GM21390 (cell line): ENCODE results near the gene SMIM38.
"Not testable (repeated sequence)": the region's sequence is repeated elsewhere in the genome, so short reads cannot be mapped to it uniquely, and the experiment has no call there.

Experiments
- ATAC-seq: cut with Tn5 transposase; IDR thresholded peaks from one replicate; pipeline ENCODE4 v1.9.1; 2021; ENCODE audit not compliant: unreplicated experiment

SMIM38 gene

DNA sequence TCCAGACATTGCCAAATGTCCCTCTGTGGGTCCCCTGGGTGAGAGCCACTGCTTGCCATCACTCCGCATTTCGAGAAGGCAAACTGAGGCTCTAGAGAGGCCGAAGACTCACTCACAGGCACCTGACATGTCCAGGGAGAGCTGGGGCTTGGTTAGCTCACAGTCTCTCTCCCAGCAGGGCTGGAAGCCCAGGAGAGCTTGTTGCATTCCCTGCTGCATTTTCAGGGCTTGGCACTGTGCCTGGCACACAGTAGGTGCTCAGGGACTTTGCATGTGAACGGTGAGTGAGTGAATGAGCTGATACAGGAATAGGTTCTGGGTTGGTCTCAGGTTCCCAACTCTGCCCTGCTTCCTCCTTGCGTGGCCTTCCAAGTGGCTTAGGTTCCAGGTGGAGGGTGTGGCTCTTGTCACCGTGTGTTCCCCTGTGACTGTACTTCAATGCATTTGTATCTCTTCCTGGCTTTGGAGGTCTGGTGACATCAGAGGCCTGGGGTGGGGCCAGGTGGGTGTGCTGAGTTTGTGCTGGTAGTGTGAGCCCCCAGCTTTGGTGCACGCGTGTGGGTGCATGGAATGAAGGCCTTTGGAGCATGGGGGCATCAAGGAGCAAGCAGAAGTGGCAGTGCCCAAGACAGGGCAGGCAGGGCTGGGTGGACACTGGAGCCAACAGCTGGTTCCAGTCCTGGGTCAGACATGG is 18.4 kb upstream of the SMIM38 start:
- ATAC-seq, result no peak

DNA sequence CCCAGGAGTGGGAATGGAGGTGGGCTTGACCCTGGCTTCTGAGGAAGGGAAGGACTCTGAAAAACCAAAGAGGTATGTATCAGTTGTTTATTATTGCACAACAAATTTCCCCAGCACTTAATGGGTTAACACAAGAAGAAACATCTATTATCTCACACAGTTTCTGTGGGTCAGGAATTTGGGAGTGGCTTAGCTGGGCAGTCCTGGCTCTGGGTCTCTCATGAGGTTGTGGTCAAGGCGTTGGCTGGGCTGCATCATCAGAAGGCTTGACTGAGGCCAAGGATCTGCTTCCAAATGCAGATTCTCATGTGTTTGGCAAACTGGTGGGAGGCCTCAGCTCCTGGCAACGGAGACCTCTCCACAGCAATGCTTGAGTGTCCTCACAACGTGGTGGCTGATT is 17.5 kb upstream of the SMIM38 start:
- no peak for ATAC-seq

DNA sequence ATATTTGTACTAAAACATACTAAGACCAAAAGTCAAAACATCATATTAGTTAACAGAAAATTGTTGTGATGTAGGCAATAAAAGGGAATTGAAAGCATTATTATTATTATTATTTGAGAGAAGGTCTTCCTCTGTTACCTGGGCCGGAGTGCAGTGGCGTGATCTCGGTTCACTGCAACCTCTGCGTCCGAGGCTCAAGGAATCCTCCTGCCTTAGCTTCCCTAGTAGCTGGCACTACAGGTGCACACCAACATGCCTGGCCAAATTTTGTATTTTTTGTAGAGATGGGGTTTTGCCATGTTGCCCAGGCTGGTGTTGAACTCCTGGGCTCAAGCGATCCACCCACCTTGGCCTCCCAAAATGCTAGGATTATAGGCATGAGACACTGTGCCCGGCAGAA is 15.6 kb upstream of the SMIM38 start:
- ATAC-seq, result not testable (repeated sequence)

DNA sequence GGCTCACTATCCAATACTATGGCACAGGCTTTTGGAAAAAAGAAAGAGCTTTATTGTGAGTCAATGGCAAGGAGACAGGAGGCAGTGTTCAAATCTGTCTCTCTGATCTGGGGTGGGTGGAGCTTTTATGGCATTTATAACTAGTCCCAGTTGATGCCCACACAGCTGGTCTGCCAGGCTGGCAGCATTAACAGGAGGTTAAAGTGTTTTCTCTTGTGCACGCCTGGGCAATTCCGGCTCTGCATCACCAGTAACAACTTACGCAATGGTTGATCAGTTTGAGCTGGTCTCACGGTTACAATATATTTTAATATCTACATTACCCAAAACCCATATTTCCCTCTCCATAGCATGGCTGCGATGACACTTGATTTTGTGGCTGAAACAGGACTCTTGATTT is 15.1 kb upstream of the SMIM38 start:
- no peak for ATAC-seq

DNA sequence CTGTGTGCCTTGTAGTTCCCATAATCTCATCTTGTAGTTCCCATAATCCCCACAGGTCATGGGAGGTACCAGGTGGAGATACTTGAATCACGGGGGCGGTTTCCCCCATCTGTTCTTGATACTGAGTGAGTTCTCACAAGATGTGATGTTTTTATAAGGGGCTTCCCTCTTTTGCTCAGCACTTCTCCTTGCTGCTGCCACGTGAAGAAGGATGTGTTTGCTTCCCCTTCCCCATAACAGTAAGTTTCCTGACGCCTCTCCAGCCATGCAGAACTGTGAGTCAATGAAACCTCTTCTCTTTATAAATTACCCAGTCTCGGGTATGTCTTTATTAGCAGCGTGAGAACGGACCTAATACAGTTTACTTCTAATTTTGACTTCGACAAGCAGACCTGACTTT is 14.0 kb upstream of the SMIM38 start:
- ATAC-seq, result no peak

DNA sequence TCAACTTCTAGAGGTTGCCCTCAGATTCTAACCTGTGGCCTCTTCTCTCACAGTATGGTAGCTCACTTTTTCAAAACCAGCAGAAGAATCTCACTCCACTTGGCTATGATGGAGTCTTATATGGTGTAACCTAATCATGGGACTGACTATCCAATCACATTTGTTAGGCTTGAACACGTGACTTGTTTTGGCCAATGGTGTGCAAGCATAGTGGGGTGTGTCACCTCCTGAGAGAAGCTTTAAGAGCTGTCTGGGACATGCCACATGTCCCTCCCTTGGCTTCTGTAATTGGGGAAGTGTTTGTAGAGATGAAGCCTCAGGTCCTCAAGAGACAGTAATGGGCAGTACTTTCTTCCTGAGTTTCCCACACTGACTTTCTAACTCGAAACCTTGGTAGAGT is 12.8 kb upstream of the SMIM38 start:
- ATAC-seq, result no peak

DNA sequence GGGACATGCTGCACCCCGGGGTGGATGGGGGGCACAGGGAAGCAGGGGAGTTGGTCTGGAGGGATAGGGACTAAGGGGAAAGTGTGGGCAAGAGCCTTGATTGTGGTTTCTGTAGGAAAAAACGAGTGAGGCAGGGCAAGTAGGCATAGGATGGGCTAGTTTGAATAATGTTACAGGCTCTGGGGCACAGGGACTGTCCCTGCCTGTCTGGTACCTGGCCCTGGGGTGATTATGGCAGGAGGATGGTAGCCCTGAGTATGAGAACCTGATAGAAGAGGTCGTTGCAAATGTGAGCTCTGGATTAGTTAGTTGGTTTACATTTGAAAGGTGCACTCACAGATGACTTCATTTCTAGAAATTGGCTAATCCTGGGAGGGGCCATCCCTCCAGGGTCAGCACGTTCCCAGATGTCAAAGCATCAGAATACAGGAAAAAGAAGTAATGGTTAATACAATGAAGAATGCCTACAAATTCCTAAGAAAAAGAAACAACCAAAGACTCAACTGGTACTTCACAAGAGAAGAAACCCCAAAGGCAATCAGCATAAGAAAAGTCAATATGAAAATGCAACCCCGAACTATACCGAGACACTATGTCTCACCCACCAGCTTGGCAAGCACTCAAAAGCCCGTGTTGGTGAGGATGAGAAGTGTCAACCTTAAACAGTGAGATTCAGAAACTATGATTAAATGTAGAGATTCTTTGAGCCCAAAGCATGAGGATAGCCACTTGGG is 11.3 kb upstream of the SMIM38 start:
- no peak for ATAC-seq

DNA sequence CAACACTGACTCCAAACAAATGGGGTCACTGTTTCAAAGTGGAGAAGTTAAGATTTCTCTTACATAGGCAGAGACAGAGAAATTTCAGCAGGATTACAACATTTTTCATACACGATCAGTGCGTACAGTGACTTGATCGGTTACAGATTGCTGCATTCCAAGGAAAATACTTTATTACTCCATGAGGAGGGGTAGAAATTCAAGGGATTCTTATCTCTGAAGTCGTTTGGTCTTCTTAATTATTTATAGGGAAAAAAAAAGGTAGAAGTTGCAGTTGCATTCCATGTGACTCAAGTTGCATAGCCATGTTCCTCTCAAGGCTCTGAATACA is 10.7 kb upstream of the SMIM38 start:
- ATAC-seq, result no peak

DNA sequence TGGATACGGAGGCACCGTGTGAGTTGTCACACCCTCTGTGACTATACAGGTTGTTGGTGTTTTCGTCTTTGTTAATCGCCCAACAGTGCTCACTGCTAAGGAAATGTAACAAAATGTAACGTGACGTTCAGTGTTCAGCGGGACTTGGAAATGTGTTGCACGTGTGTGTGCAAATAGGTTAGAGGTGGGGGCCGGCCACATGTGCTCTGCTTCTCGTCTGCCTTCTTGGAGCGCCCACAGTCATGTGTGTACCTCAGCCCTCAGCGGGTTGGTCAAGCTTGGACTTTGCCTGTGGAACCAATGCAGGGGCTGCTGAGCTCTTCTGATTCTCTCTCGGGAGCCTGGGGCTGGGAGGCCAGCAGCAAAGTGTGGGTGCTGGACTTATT is 7.4 kb upstream of the SMIM38 start:
- ATAC-seq, result no peak

DNA sequence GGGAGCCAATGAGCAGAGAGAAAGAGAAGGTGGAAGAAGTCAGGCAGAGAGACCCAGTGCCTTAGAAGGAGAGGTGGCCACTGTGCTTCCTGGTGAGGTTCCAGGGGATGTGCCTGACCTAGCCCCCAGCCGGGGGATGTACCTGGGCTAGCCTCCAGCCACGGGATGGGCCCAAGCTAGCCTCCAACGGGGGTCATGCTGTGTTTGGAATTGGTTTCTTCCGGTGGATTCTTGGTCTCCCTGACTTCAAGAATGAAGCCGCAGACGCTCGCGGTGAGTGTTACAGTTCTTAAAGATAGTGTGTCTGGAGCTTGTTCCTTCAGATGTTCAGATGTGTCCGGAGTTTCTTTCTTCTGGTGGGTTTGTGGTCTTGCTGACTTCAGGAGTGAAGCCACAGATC is 6.9 kb upstream of the SMIM38 start:
- ATAC-seq, result no peak

DNA sequence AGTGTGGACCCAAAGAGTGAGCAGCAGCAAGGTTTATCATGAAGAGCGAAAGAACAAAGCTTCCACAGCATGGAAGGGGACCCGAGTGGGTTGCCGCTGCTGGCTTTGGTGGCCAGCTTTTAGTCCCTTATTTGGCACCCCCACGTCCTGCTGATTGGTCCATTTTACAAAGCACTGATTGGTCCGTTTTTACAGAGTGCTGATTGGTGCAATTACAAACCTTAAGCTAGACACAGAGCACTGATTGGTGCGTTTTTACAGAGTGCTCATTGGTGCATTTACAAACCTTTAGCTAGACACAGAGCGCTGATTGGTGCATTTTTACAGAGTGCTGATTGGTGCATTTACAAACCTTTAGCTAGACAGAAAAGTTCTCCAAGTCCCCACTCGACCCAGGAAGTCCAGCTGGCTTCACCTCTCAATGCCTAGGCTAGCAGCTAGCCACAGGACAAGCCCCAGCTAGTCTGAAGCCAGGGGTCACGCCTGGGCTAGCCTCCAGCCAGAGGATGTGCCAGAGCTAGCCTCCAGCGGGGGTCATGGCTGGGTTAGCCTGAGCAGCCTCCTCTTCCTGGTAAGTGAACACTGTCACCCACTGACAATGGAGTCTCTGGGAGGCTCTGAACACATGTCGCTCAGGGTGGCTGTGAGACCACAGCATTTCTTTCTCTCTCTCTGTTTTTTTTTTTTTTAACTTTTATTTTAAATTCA is 6.2 kb upstream of the SMIM38 start:
- not testable (repeated sequence) for ATAC-seq

DNA sequence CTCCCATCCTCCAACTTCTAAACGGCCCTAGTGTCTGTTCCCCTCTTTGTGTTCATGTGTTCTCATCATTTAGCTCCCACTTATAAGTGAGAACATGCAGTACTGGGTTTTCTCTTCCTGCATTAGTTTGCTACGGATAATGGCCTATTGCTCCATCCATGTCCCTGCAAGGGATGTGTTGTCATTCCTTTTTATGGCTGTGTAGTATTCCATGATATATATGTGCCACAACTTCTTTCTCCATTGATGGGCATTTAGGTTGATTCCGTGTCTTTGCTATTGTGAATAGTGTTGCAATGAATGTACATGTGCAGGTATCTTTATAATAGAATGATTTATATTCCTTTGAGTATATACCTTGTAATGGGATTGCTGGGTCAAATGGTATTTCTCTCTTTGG is 5.6 kb upstream of the SMIM38 start:
- ATAC-seq, result no peak

DNA sequence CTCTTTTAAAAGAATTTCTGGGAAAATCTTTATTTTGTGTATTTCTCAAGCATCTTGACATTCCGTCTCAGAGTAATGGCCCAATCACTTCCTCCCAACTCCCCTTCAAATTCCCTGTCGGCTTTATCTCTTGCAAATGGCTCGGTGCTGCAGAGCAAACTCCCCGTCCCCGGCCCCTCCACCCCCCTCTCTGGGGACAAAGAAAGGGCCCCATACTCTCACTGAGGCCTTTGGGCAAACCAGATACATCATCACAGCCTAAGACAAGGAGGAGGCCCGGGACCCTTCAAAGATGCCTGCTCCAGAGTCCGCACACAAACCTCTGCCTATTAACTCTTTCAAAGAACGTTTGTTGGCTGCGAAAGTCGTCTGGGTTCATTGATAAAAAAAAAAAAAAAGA is 3.9 kb upstream of the SMIM38 start:
- ATAC-seq, result no peak

DNA sequence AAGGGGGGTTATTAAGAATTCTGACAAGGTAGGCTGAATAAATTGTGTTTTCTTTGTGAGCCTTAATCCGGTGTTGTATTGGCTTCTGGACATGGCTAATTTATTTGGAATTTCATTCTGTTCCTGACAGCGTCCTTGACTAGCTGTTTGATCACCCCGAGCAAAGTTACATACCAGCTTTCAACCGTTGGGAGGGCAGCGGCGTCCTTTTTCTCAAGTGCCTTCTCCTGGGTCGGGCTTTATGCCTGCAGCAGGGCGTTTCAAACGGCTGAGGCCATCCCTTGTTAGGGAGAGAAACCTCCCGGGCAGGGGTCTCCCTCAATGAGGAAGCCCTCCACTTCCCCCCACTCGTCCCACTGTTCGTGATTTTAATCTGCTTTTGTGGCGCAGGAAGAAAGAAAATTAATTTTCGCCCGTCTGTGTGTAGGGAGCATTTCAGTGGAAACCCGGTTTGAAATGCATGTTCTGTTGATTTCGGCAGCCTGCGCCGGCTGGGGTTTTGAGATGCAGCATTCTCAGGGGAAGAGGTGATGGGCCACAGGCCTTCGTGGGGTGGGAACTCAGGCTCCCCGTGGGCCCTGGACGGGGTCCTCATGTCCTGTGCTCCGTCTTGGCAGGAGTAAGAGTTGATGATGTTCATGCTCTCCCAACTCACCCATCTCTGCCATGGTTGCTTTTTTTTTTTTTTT is 2.9 kb upstream of the SMIM38 start:
- no peak for ATAC-seq

DNA sequence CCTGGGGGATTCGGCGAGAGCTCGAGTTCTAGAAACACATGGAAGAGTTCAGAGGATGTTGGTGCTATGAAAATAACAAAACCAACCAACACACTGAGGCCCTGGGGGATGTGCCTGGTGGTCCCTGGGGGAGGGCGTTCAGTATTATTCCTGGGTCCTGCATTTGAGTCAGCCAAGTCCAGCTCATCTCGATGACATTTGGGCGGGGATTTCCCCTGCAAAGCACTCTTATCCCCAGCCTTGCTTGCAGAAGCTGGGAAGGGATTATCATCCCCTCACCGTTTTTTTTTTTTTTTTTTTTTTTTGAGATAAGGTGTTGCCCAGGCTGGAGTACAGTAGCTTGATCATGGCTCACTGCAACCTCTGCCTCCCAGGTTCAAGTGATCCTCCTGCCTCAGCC is 2.1 kb upstream of the SMIM38 start:
- ATAC-seq, result no peak

DNA sequence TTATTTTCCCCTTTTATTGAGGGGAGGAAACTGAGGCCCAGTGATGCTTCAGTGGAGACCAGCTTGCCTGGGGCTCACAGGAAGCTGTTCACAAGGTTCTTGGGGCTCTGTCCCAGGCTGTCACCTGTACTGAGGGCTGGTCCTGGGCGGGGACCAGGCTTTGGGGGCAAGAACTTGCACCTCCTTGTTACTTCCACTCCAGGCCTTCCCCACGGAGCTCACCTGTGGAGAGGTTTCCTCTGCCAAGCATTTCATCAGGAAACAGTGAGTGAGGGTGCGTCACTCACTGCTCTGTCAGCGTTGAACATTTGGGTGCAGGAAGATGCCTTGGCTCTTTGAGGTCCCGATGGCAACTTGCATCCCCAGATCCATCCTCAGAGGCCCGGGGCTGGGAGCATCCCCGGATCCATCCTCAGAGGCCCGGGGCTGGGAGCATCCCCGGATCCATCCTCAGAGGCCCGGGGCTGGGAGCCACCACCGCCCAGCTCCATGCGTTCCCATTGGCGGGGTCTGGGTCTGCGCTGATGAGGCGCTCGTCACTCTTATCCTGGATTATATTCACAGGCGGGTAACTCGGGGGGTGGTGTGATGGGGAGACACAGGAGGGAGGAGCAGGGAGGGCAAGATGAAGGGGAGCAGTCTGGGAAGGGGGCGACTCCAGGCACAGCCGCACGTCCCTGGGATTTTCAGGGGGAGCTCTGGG is 1.4 kb upstream of the SMIM38 start:
- ATAC-seq, result no peak

DNA sequence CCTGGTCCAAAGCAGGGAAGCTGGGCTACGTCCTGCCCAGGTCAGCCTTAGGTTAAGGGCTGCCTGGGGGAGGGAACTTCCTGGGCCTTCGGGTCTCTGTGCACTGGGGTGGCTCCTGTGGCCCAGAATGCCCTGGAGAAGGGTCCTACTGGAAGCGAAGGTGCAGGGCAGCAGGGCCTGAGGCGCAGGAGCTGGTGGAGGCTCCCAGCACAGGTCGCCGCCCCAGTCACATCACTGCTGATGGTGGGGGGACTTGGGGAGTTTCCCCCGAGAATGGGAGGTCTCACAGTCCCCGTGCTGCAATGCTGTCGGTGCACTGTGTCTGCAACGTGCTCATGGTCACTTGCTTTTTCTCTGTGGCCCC is 815 bp upstream of the SMIM38 start:
- no peak for ATAC-seq

DNA sequence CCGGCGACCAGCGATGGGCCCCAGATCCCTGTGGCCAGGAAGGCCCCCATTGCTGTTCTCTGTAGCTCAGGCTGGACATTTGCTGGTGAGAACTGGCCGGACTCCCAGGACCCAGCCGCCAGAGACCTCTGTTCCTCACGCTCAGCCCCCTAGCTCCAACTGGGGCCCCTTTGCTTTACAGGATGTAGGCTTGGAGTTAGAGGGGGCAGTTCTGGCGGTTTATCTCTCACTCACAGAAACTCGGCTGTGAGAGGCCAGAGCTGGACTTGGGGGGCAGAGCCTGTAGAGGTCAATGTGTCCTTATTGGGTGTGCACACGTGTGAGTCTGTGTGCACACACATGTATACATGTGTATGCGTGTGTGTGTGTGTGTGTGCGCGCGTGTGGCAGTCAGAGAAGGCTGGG is 502 bp downstream of the SMIM38 start:
- ATAC-seq, result no peak

DNA sequence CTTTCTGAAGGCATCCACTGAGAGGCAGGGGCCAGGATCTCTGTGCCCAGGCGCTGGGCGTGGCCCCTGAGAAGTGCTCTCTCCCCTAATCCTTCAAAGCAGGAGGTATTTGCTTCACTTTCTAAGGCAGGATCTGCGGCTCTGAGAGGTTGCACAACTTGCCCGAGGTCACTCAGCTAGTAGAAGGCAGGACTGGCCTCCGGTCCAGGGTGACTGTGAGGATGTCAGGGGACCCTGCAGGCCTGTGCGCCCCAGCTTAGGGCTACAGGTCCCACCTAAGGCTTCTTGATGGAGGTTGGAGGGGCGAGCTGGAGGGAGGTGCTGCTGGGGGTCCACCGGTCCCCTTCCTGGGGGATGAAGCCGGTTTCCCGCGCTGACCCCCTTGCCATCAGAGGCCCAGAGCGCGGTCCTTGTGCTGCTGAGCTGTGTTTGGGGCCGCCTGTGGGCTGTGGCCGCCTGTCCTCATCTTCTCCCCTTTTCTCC is 979 bp downstream of the SMIM38 start:
- no peak for ATAC-seq

DNA sequence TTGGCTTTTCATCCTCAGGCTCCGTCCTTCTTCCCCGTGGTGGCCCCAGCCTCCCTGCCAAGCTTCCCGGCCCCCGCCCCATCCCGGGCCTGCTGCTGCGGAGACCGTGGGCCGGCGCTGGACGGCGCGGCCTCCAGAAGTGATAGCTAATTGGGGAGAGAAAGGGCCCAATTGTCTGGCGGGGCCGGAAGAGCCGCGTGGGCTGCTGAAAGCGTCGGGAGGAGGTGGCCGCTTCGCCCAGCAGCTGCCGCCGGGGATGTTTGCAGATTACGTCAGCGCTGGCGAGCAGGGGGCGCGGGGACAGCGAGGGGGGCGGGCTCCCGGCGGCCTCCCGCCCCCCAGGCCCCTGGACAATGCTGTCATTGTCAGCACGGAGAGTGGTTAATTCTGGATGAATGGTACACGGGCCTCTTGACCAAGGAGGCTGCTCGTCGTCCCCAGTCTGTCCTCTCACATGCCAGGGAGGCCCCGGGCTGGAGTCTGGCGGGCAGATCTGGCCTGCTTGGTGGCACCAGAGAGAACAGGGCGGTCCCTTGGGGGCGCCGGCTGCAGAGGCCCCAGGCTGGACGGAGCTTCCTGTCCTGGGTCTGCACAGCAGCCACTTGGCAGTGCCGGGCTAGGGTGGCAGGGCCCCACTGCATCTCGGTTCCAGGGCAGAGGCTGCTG is 1.6 kb downstream of the SMIM38 start:
- no peak for ATAC-seq

DNA sequence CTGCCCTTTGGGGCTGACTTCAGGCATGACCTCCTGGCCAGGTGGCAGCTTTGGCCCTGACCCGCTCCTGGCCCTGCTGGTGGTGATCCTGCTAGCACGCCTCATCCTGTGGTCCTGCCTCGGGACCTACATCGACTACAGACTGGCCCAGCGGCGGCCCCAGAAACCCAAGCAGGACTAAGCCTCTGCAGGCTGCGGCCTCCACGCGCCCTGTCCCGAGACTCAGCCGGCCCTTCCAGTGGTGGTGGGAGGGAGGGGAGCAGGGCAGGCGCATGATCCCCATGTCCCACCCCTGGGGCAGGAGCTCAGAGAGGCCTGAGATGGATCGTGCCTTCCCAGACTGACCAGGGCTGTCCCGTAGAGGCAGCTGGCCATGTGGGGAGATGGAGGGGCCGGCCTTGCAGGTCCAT is 2.1 kb downstream of the SMIM38 start:
- no peak for ATAC-seq
